A673 (cell line): Measurements from ENCODE around the gene LSR.
"Not testable (repeated sequence)": the region's sequence is repeated elsewhere in the genome, so short reads cannot be mapped to it uniquely, and the experiment has no call there.

Experiments
- CTCF ChIP-seq: fragments of 300-800, 200-600 bp; sonication (generic); conservative IDR thresholded peaks from 2 replicates; pipeline ENCODE4 v1.5.1; 2017; ENCODE audit warnings: low read depth, mild to moderate bottlenecking, antibody characterized with exemption, low read length, moderate library complexity, mixed read lengths
- EZH2 ChIP-seq: fragments of 200-600 bp; sonication (generic); IDR thresholded peaks from 2 replicates; pipeline ENCODE4 v1.6.1; 2017; ENCODE audit warnings: borderline replicate concordance, low read depth, mild to moderate bottlenecking, mixed read lengths, antibody characterized with exemption, low read length; ENCODE audit not compliant: poor library complexity, severe bottlenecking

- not testable (repeated sequence) for TF ChIP-seq CTCF, EZH2
Measured at GRCh38 chr19:35239597-35239996, 9.2 kb upstream of the LSR start.
